GM10266 (cell line): ENCODE results near the gene SUPT3H.

Experiments
- DNase-seq: peaks from one replicate; pipeline ENCODE4 v3.0.0; 2012; ENCODE audit errors: extremely low spot score
- CTCF ChIP-seq: IDR thresholded peaks from 2 replicates; pipeline ENCODE4 v1.5.1; 2012; ENCODE audit warnings: mild to moderate bottlenecking, low read depth; ENCODE audit not compliant: control insufficient read depth, insufficient read depth; ENCODE audit errors: missing control alignments

SUPT3H gene

GRCh38 chr6:45098256-45098655 is 279.5 kb downstream of the SUPT3H start:
- no peak for TF ChIP-seq CTCF
- DNase-seq = no peak

GRCh38 chr6:45094831-45095230 is 282.9 kb downstream of the SUPT3H start:
- no peak for DNase-seq
- TF ChIP-seq CTCF = no peak

GRCh38 chr6:45092135-45092534 is 285.6 kb downstream of the SUPT3H start:
- DNase-seq = no peak
- TF ChIP-seq CTCF = no peak

DNA sequence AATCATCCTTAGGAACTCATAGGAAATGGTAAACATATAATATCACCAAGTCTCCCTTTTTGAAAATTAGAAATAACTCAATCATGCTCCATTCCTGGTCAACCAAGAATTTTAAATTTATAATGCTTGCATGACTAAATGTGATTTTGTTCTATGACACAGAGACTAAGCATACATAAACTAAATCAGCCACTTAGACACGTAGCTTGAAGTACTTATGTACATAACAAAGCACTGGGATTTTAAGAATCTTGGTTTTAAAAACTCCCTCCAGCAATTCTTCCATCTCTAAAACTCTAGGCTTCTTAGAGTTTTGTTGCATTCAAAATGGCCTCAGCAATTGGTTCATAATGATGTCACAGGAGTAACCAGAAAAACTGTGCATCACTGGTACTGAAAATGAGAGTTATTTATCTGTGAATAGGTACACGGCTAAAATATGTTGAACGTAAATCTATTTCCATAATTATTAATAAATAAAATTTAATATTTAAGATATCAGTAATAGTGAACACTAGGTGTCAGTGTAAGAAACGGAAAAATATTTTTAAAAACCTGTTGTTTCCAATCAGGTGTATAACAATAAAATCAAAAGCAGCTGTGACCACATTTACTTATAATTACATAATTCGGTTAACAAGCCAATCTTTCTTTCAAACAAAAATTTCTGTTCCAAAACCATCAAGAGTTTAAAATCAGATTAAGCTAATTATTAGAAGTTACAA is 291.2 kb downstream of the SUPT3H start:
- no peak for TF ChIP-seq CTCF
- no peak for DNase-seq

- TF ChIP-seq CTCF = no peak
- no peak for DNase-seq
Observed at GRCh38 chr6:45084257-45084656, 293.5 kb downstream of the SUPT3H start.

DNA sequence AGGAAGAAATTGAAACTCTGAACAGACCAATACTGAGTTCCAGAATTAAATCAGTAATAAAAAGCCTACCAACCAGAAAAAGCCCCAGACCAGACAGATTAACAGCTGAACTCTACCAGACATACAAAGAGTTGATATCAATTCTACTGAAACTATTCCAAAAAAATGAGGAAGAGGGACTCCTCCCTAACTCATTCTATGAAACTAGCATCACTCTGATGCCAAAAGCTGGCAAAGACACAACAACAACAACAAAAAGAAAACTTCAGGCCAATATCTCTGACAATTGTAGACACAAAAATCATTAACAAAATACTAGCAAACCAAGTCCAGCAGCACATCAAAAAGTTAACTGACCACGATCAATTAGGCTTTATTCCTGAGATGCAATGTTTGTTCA is 295.6 kb downstream of the SUPT3H start:
- TF ChIP-seq CTCF = no peak
- DNase-seq = no peak

DNA sequence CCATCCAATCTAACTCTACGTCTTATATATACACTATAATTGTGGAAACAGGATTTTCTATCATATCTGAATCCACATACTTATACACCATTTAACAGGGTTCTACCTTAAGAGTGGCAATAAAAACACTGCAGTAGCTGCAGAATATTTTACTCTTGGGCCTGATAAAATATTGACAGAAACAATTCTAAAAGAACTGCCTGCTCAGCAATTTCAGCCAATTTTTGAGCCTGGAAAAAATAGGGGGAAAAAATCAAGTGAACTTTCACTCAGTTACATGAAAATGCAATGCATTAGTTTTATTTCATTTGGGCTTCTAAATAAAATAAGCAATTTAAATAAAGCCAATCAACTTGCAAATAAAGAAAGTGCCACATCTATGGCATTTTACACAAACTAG is 296.1 kb downstream of the SUPT3H start:
- no peak for TF ChIP-seq CTCF
- DNase-seq = no peak
